GM12878 (cell line): ENCODE data around the gene RBMS1. TPM values are rescaled to one million over a fixed set of nuclear protein-coding genes. Genes with fewer than 3 reads are reported as not detected.

Experiments
- ATAC-seq: fragments of 200-7000 bp; cut with Tn5 transposase; 3 replicates; pipeline ENCODE4 v1.9.1; 2020; ENCODE audit warnings: mild to moderate bottlenecking, moderate library complexity
- BruUV-seq: library from RNA; stranded (reverse); fragments of 400-500 nt; replicated peaks from 2 replicates; lab custom pipeline; 2021; lab: Mats Ljungman, UMichigan
- CTCF ChIA-PET: fragments of 300-600 bp; sonication (Branson Sonifier 250); formaldehyde crosslinking; extraction: SDS; loops from one replicate; lab custom pipeline; 2021; ENCODE audit warnings: inconsistent platforms; lab: Yijun Ruan, JAX
- POLR2A ChIA-PET: fragments of 350-600 bp; formaldehyde crosslinking; extraction: SDS; loops from one replicate; lab custom pipeline; 2021; ENCODE audit warnings: inconsistent platforms; lab: Charles Lee
- RAD21 ChIA-PET: fragments of 300-600 bp; sonication (Branson Sonifier 250); formaldehyde crosslinking; loops from one replicate; lab custom pipeline; 2023; ENCODE audit warnings: antibody characterized with exemption; ENCODE audit not compliant: unreplicated experiment; lab: Charles Lee
- SMC1A ChIA-PET: fragments of 300-600 bp; sonication (Branson Sonifier 250); formaldehyde crosslinking; loops from one replicate; lab custom pipeline; 2023; ENCODE audit not compliant: unreplicated experiment, uncharacterized antibody; lab: Charles Lee
- DNase-seq: peaks from one replicate; pipeline ENCODE4 v3.0.0-alpha.2; 2011; ENCODE audit warnings: low read depth, low spot score
- FAIRE-seq: peaks from 3 replicates; lab custom pipeline; 2011; peaks lifted over from hg19 to GRCh38; lab: Jason Lieb, UNC
- H2AFZ ChIP-seq: 2 replicates; pipeline ENCODE4 v1.6.0; 2011; ENCODE audit warnings: low read depth, low read length, control low read depth; ENCODE audit not compliant: control insufficient read depth
- H3K27ac ChIP-seq: 2 replicates; pipeline ENCODE4 v1.5.1; 2011; ENCODE audit warnings: control low read depth; ENCODE audit not compliant: control insufficient read depth, insufficient read depth
- H3K27me3 ChIP-seq, 2 experiments: replicated peaks in 1 of 2; 2 replicates each; pipeline versions ENCODE4 v1.6.0 to v1.6.1; 2011; ENCODE audit warnings: low read length in 1 of 2; ENCODE audit not compliant: control insufficient read depth in 2 of 2, insufficient read depth in 2 of 2
- H3K36me3 ChIP-seq, 2 experiments: 2 replicates each; pipeline ENCODE4 v1.5.1; 2011; ENCODE audit warnings: low read length in 1 of 2; ENCODE audit not compliant: control insufficient read depth in 2 of 2, insufficient read depth in 2 of 2
- H3K4me1 ChIP-seq: 2 replicates; pipeline ENCODE4 v1.6.1; 2011; ENCODE audit warnings: mild to moderate bottlenecking, low read length, moderate library complexity, mixed read lengths; ENCODE audit not compliant: control insufficient read depth, insufficient read depth
- H3K4me2 ChIP-seq: 2 replicates; pipeline ENCODE4 v1.6.0; 2011; ENCODE audit warnings: control low read depth; ENCODE audit not compliant: control insufficient read depth, insufficient read depth
- H3K4me3 ChIP-seq: fragments of 200-600 bp; sonication (generic); 2 replicates; pipeline ENCODE4 v1.5.1; 2016
- H3K79me2 ChIP-seq: 2 replicates; pipeline ENCODE4 v1.6.0; 2011; ENCODE audit warnings: low read length; ENCODE audit not compliant: control insufficient read depth, insufficient read depth
- H3K9ac ChIP-seq: 2 replicates; pipeline ENCODE4 v1.8.0; 2011; ENCODE audit warnings: low read length, control low read depth, mixed read lengths; ENCODE audit not compliant: control insufficient read depth, insufficient read depth
- H3K9me3 ChIP-seq: replicated peaks from 3 replicates; pipeline ENCODE4 v1.5.1; 2011; ENCODE audit warnings: mild to moderate bottlenecking, low read length; ENCODE audit not compliant: control insufficient read depth, insufficient read depth
- H4K20me1 ChIP-seq: 2 replicates; pipeline ENCODE4 v1.6.0; 2011; ENCODE audit not compliant: control insufficient read depth, insufficient read depth
- BCL3 ChIP-seq: IDR thresholded peaks from 2 replicates; pipeline ENCODE4 v1.6.1; 2011; ENCODE audit warnings: borderline replicate concordance, low read depth, mild to moderate bottlenecking, moderate library complexity, low read length; ENCODE audit not compliant: insufficient read depth, poor library complexity, severe bottlenecking
- CBFB ChIP-seq: IDR thresholded peaks from 2 replicates; pipeline ENCODE4 v1.6.1; 2016; ENCODE audit warnings: antibody characterized with exemption, low read depth
- CEBPZ ChIP-seq: fragments of 150-350 bp; IDR thresholded peaks from 2 replicates; pipeline ENCODE4 v1.6.1; 2016; ENCODE audit warnings: low read depth, low read length
- ELK1 ChIP-seq: IDR thresholded peaks from 2 replicates; pipeline ENCODE4 v1.6.1; 2012; ENCODE audit warnings: low read depth, low read length, improper control_type of control experiment
- HSF1 ChIP-seq: fragments of 150-350 bp; IDR thresholded peaks from 2 replicates; pipeline ENCODE4 v1.6.1; 2014; ENCODE audit warnings: mild to moderate bottlenecking, low read depth, low read length
- POU2F2 ChIP-seq: IDR thresholded peaks from 3 replicates; pipeline ENCODE4 v1.6.1; 2011; ENCODE audit warnings: low read depth, mild to moderate bottlenecking, low read length, borderline replicate concordance
- RFX5 ChIP-seq: IDR thresholded peaks from 2 replicates; pipeline ENCODE4 v1.6.1; 2011; ENCODE audit warnings: low read depth, low read length, improper control_type of control experiment
- SREBF1 ChIP-seq: IDR thresholded peaks from 2 replicates; pipeline ENCODE4 v1.6.1; 2012; ENCODE audit warnings: mild to moderate bottlenecking, low read length
- TAF1 ChIP-seq: IDR thresholded peaks from 2 replicates; pipeline ENCODE4 v1.6.1; 2011; ENCODE audit warnings: mild to moderate bottlenecking, low read depth, low read length, borderline replicate concordance
- ZBED1 ChIP-seq: IDR thresholded peaks from 2 replicates; pipeline ENCODE4 v1.6.1; 2016; ENCODE audit warnings: borderline replicate concordance
- ZBTB4 ChIP-seq: fragments of 450-650 bp; formaldehyde crosslinking; IDR thresholded peaks from 2 replicates; pipeline ENCODE4 v1.4.0; 2022; ENCODE audit warnings: mild to moderate bottlenecking, moderate library complexity
- WGBS: methylation state at CpG from one replicate; pipeline ENCODE4 v1.1.6; 2016; ENCODE audit warnings: low lambda C conversion rate; ENCODE audit not compliant: insufficient replicate concordance, insufficient coverage; ENCODE audit errors: missing lambda C conversion rate; 5-methylcytosine and 5-hydroxymethylcytosine counted together
- in situ Hi-C: fragments of 300-500 bp; cut with MboI; formaldehyde crosslinking; loops from 9 replicates; pipeline ENCODE4 v1.14.3; 2018; ENCODE audit warnings: mixed read lengths
- intact Hi-C: fragments of 100-400 bp; cut with micrococcal nuclease; formaldehyde crosslinking; loops from one replicate; pipeline ENCODE4 v1.14.2; 2022; ENCODE audit not compliant: unreplicated experiment
- polyA plus RNA-seq, 11 experiments: library from polyadenylated mRNA; depleted of rRNA in 4 of 11; unstranded in 6 of 11; stranded (reverse) in 5 of 11; fragments of >200 nt; fragmentation: Nextera tagmentation in 4 of 11; fragmentation: Illumina TruSeq in 1 of 11; extraction: Ambion mirVana in 4 of 11; extraction: Trizol in 1 of 11; gene quantifications; 1 replicate in 1 of 11; 2 replicates in 10 of 11; pipeline versions ENCODE4 v1.2.1 to v1.2.3, GENCODE V29; 2011 to 2016; ENCODE audit warnings: inconsistent platforms in 2 of 11, missing spikeins in 2 of 11, low read depth in 1 of 11
- total RNA-seq, 4 experiments: library from RNA; depleted of rRNA in 3 of 4; stranded (reverse); fragments of >200 nt in 3 of 4; fragmentation: Illumina TruSeq in 1 of 4; extraction: Trizol in 1 of 4; gene quantifications; 2 replicates each; pipeline versions ENCODE4 v1.2.1 to v1.2.3, GENCODE V29; 2013 to 2021

RBMS1 gene
- total and polyA plus RNA-seq, 10 of the 15 experiments (the other 5 are each of a cell fraction or from before 2014, with no cell fraction given), result 0.04 to 0.31 (median 0.17) TPM; not detected in 1

- POLR2A ChIA-PET, result no interaction called here
Observed at GRCh38 chr2:160409480-160409879, 84.1 kb downstream of the RBMS1 start.

More at GRCh38 chr2:160409480-160409879, 84.1 kb downstream of the RBMS1 start:
- Histone ChIP-seq H3K79me2 (no peaks in the 10 kb centered on the region), H3K27ac (no peak overlapping the region), H3K4me2 (no peak overlapping the region), H3K9me3 (no peaks in the 10 kb centered on the region; the same call in 2 of the 3 replicates), H3K27me3 (peaks cover 0 to 10% of the 10 kb centered on the region in 2 experiments; a peak in 1 of 4 replicates), H2AFZ (no peak overlapping the region), H3K36me3 (no peaks in the 10 kb centered on the region), H3K4me3 (no peak overlapping the region), H4K20me1 (no peaks in the 10 kb centered on the region), H3K9ac (no peak overlapping the region), H3K4me1 (peaks cover 8% of the 10 kb centered on the region)
- 0% methylated on average over 1 of the region's 1 CpG for WGBS
- no peak for TF ChIP-seq HSF1
- TF ChIP-seq SREBF1, result no peak
- no peak for TF ChIP-seq CBFB
- TF ChIP-seq POU2F2, result no peak
- no peak for TF ChIP-seq CEBPZ
- no peak for TF ChIP-seq RFX5
- TF ChIP-seq BCL3, result no peak
- no peak for TF ChIP-seq ELK1
- TF ChIP-seq TAF1, result no peak
- no peak for TF ChIP-seq ZBTB4 (CRISPR knock-in tag)
- no peak for TF ChIP-seq ZBED1
- intact Hi-C loops (no loop called here), in situ Hi-C loops (no loop called here)
- ChIA-PET CTCF (no interaction called here), RAD21 (no interaction called here), SMC1A (no interaction called here)
- ATAC-seq, result no peak
- no peak for DNase-seq
- FAIRE-seq, result no peak
- no TSS peak for BruUV-seq
